ENCODE results near the gene CCDC88A. TPM values are rescaled to one million over a fixed set of nuclear protein-coding genes. Genes with fewer than 3 reads are reported as not detected.
"Not testable (repeated sequence)": the region's sequence is repeated elsewhere in the genome, so short reads cannot be mapped to it uniquely, and the experiment has no call there.

The CCDC88A gene
- 18.7 and 19.8 TPM in 2 replicates for total RNA-seq (2014; rRNA removed; shearing (Covaris generic))

- peak; percentile 89 for DNase-seq (ENCODE audit: low spot score)
Measured at GRCh38 chr2:55419679-55420438, at the start of gene CCDC88A. Gene CCDC88A, minus strand, starts transcription at chr2:55419856. Its CDS starts 777 bp downstream, at chr2:55419079.

GRCh38 chr2:55461679-55462078 lies 42.0 kb upstream of the CCDC88A start:
- no peak for DNase-seq (ENCODE audit: low spot score)

- peak; percentile 39 for DNase-seq (ENCODE audit: low spot score)
Measured at GRCh38 chr2:55460562-55460961, 40.9 kb upstream of the CCDC88A start.

DNA sequence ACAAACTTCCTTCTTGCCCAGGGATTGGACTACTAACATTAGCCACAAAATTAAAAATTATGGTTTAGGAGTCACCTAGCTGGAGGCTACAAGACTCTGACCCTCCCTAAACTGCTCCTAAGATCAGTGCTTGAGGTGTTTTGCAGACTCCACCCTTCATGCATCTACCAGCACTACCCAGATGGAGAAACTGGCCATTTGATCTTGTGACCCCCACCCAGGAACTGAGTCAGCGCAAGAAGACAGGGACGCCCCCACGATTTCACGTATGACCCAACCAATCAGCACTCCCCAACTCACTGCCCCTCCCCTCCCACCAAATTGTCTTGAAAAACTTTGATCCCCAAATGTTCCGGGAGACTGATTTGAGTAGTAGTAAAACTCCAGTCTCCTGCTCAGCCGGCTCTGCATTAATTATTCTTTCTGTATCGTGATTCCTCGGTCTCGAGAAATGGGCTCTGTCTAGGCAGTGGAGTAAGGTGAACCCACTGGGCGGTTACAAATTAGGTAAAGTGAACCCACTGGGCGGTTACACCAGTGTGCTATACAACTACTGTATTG lies 40.1 kb upstream of the CCDC88A start:
- no peak for DNase-seq (ENCODE audit: low spot score)

- DNase-seq (ENCODE audit: low spot score): no peak
Measured at GRCh38 chr2:55459279-55459678, 39.6 kb upstream of the CCDC88A start.

DNA sequence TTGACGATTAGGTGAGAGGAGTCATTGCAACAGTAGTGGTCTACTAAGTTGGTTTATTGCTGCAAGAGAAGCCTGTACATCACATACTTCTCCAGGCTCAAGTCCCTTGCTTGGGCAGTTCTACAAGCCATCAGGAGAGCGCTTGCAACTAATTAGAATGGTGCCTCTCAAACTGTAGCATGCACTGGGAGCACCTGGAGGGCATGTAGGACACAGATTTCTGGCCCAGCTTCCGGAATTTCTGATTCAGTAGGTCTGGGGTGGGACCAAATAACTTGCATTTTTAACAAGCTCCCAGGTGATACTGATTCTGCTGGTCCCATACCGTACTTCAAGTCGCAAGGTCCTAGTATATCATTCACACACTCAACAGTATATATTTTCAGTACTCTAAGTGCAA lies 34.5 kb upstream of the CCDC88A start:
- no peak for DNase-seq (ENCODE audit: low spot score)

DNA sequence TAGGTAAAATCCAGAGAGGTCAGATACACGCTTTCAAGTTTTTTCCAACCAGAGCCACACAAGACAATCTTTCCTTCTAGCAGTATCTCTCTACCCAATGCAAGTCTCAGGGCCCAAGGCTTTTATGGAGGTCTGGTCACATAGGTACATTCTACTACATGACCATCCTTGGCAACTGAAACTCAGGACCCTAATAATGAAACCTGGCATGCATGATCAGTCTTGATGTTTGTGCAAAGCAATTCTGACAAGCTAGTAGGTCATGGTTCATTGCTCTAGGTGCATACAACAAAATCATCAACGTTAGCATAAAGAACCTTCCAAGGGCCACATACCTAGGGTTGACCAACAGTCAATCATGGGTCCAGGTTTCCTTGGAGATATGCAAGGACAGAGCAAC lies 33.2 kb upstream of the CCDC88A start:
- no peak for DNase-seq (ENCODE audit: low spot score)

DNA sequence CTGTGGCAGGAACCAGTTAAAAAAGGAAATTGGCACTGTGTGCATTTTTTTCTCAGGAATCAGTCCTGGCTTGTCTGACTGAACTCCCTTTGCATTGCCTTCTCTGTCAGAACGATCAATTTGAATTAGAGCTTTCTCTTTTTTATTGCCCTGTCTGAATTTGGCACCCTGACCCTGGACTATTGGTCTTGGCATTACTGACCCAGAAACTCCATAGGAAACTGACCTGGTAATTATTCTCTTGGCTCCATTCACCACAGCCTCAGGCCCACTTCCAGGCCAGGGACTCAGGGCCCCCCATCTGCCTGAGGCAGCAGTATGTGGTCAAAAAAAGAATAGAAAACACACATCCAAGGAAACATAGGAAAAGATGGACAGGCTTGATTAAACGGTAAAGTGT lies 32.0 kb upstream of the CCDC88A start:
- DNase-seq (ENCODE audit: low spot score): no peak

GRCh38 chr2:55450014-55450413 lies 30.4 kb upstream of the CCDC88A start:
- DNase-seq (ENCODE audit: low spot score): not testable (repeated sequence)

- not testable (repeated sequence) for DNase-seq (ENCODE audit: low spot score)
Measured at GRCh38 chr2:55442045-55442760, 22.5 kb upstream of the CCDC88A start.

- DNase-seq (ENCODE audit: low spot score): no peak
Measured at GRCh38 chr2:55441280-55441892, 21.7 kb upstream of the CCDC88A start.

DNA sequence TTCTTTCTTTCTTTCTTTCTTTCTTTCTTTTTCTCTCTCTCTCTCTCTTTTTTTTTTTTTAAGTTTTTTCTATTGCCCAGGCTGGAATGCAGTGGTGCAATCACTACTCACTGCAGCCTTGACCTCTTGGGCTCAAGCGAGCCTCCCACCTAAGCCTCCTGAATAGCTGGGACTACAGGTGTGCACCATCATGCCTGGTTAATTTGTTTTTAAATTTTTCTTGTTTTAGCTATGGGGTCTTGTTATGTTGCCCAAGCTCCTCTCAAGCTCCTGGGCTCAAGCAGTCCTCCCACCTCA lies 19.4 kb upstream of the CCDC88A start:
- DNase-seq (ENCODE audit: low spot score): no peak

DNA sequence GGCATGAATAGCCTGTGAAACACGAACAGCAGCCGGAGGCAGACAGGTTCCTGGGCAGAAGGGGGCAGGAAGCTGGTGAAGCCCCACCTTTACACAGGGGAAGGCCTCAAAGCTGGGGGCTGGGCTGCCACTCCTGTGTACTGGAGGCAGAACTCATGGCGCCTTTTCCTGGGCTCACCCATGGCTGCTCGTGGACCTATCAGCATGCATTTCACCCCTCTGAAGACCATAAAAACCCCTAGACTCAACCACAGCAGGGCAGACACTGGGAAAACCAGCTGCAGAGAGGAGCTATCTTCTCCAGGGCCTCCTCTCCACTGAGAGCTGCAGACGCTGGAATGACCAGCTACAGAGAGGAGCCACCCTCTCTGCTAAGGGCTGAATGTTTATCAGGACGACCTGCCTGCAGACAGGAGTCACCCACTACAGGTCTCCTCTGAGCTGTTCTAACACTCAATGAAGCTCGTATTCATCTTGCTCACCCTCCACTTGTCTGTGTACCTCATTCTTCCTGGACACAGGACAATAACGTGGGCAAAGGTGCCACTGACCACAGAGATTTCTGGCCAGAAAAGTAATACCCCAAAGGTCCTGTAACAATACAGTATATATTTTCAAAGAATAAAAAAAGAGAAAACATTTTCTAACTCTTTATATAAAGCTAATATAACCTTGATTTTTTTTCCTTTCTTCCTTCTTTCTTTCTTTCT lies 18.9 kb upstream of the CCDC88A start:
- DNase-seq (ENCODE audit: low spot score): no peak

GRCh38 chr2:55437515-55438390 lies 18.1 kb upstream of the CCDC88A start:
- DNase-seq (ENCODE audit: low spot score): no peak

- DNase-seq (ENCODE audit: low spot score): peak; percentile 46
Measured at GRCh38 chr2:55431982-55432627, 12.4 kb upstream of the CCDC88A start.

- no peak for DNase-seq (ENCODE audit: low spot score)
Measured at GRCh38 chr2:55430211-55430975, 10.7 kb upstream of the CCDC88A start.

DNA sequence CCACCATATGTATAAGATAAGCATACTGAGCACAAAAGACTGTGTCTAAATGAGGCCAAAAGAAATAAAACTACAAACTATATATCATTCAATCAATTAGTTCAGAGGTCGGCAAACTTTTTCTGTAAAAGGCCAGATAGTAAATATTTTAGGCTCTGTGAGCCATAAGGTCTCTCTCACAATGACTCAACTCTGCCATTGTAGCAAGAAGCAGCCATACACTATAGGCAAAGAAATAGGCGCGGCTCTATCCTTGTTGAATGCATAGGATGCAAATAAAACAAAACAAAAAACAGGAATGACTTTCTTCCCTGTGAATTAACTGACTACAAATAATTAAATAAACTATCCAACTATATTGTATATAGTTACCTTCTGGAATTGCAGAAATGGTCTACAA lies 8.6 kb upstream of the CCDC88A start:
- no peak for DNase-seq (ENCODE audit: low spot score)

DNA sequence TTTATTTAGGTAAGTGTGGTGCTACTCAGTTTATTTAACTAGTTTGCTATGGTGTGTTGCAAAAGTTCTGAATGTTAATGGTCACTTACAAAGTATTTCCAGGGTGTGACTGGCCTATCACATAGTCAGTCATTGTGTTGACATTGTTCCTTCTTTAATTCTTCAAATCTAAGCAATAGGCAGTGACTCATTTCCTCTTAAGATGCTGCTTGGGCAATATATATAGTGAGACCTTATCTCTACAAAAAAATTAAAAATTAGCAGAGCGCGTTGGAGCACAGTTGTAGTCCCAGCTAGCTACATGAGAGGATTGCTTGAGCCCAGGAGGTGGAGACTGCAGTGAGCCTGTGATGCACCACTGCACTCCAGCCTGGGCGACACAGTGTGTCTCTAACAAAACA lies 5.8 kb upstream of the CCDC88A start:
- DNase-seq (ENCODE audit: low spot score): peak; percentile 83

DNA sequence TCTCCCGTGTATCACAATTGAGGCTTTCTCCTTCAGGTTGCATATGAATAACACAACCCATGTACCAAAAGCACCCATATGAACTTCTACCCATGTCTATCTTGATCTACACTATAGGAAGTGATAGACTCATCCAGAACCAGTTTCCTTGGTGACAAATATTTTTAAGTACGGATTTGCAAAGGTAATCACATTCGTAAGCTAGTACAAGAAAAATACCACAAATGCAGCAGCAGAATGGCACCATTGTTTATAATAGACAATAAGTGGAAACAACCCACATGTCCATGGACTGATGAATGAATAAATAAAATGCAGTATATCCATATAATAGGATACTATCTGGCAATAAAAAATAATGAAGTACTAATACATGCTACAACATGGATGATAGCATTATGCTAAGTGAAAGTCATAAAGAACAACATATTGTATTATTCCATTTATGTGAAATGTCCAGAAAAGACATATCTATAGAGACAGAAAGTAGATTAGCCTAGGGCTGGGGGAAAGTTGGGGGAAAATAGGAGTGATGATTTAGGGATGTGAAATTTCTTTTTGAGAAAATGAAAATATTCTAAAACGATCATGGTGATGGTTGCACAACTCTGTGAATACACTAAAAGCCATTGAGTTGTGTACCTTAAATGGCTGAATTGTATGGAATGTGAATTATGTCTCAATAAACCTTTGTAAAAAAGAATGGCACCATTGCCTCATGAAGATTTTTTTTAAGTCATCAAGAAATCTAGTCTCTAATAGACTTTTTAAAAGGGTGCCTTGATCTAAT lies 3.4 kb upstream of the CCDC88A start:
- no peak for DNase-seq (ENCODE audit: low spot score)
